HepG2 (cell line): ENCODE results near the gene DNAJC7. TPM values are rescaled to one million over a fixed set of nuclear protein-coding genes. Genes with fewer than 3 reads are reported as not detected.

Experiments used
- AHR ChIP-seq: IDR thresholded peaks from 2 replicates; pipeline ENCODE4 v1.6.1; 2018; ENCODE audit warnings: missing genetic modification reagents, missing compliant biosample characterization
- BCL3 ChIP-seq: sonication (generic); formaldehyde crosslinking; IDR thresholded peaks from 2 replicates; pipeline ENCODE4 v1.5.1; 2020; ENCODE audit warnings: mild to moderate bottlenecking, missing genetic modification reagents, moderate library complexity
- CENPT ChIP-seq: sonication (generic); formaldehyde crosslinking; IDR thresholded peaks from 2 replicates; pipeline ENCODE4 v1.8.0; 2022; ENCODE audit warnings: low read depth, mild to moderate bottlenecking, moderate library complexity, missing genetic modification reagents
- ETV6 ChIP-seq: sonication (generic); formaldehyde crosslinking; conservative IDR thresholded peaks from 2 replicates; pipeline ENCODE4 v1.4.0; 2020; ENCODE audit warnings: missing genetic modification reagents
- GLI4 ChIP-seq: sonication (generic); formaldehyde crosslinking; IDR thresholded peaks from 2 replicates; pipeline ENCODE4 v1.5.1; 2020; ENCODE audit warnings: missing genetic modification reagents, mild to moderate bottlenecking, moderate library complexity, borderline replicate concordance
- KAT7 ChIP-seq: IDR thresholded peaks from 2 replicates; pipeline ENCODE4 v1.6.1; 2018; ENCODE audit warnings: borderline replicate concordance, missing compliant biosample characterization
- KDM4B ChIP-seq: sonication (generic); formaldehyde crosslinking; IDR thresholded peaks from 2 replicates; pipeline ENCODE4 v1.4.0; 2020; ENCODE audit warnings: missing genetic modification reagents
- NONO ChIP-seq, 2 experiments: fragments of 450-650 bp in 1 of 2; sonication (generic) in 1 of 2; formaldehyde crosslinking in 1 of 2; IDR thresholded peaks in 1 of 2; conservative IDR thresholded peaks in 1 of 2; 2 replicates each; pipeline versions ENCODE4 v1.6.1 to v1.8.0; 2017 to 2022; ENCODE audit warnings: mild to moderate bottlenecking in 1 of 2, missing genetic modification reagents in 1 of 2, moderate library complexity in 1 of 2
- RARA ChIP-seq: IDR thresholded peaks from 2 replicates; pipeline ENCODE4 v1.6.1; 2016; ENCODE audit warnings: missing genetic modification reagents, missing compliant biosample characterization
- TEAD3 ChIP-seq: optimal IDR thresholded peaks from 2 replicates; pipeline ENCODE3; 2016; ENCODE audit warnings: borderline replicate concordance
- ZNF280B ChIP-seq: sonication (generic); formaldehyde crosslinking; IDR thresholded peaks from 2 replicates; pipeline ENCODE4 v1.5.0; 2020; ENCODE audit warnings: missing genetic modification reagents, mild to moderate bottlenecking, borderline replicate concordance
- ZNF547 ChIP-seq: sonication (generic); formaldehyde crosslinking; IDR thresholded peaks from 2 replicates; pipeline ENCODE4 v1.5.1; 2020; ENCODE audit warnings: mild to moderate bottlenecking, missing genetic modification reagents
- ZNF567 ChIP-seq: sonication (generic); formaldehyde crosslinking; IDR thresholded peaks from 2 replicates; pipeline ENCODE4 v1.8.1; 2023; ENCODE audit warnings: mild to moderate bottlenecking, missing genetic modification reagents, borderline replicate concordance
- ZNF598 ChIP-seq: sonication (generic); formaldehyde crosslinking; IDR thresholded peaks from 2 replicates; pipeline ENCODE4 v1.5.1; 2020; ENCODE audit warnings: mild to moderate bottlenecking, missing genetic modification reagents, borderline replicate concordance
- ZNF792 ChIP-seq: IDR thresholded peaks from 2 replicates; pipeline ENCODE4 v1.6.1; 2016
- polyA plus RNA-seq, 8 experiments: library from polyadenylated mRNA; depleted of rRNA in 3 of 8; stranded (reverse) in 7 of 8; unstranded in 1 of 8; fragments of >200 nt; fragmentation: Illumina TruSeq in 4 of 8; extraction: Trizol in 4 of 8; gene quantifications; 2 replicates each; pipeline versions ENCODE4 v1.2.1 to v1.2.3, GENCODE V29; 2011 to 2016; ENCODE audit warnings: low read depth in 4 of 8, missing spikeins in 1 of 8, mixed read lengths in 1 of 8; ENCODE audit not compliant: insufficient read depth in 1 of 8
- total RNA-seq, 5 experiments: library from RNA; depleted of rRNA; stranded (reverse); fragments of >200 nt; fragmentation: Illumina TruSeq; extraction: Trizol; gene quantifications; 2 replicates each; pipeline ENCODE4 v1.2.3, GENCODE V29; 2016; ENCODE audit warnings: low read depth in 1 of 5
- TF ChIP-seq, protein P1 (sequence below): IDR thresholded peaks from 2 replicates; pipeline ENCODE4 v1.4.0; 2020; ENCODE audit warnings: mild to moderate bottlenecking, missing genetic modification reagents
- TF ChIP-seq, protein P2 (sequence below): sonication (generic); formaldehyde crosslinking; IDR thresholded peaks from 2 replicates; pipeline ENCODE4 v1.9.0; 2021; ENCODE audit warnings: missing genetic modification reagents, borderline replicate concordance

Gene DNAJC7
- total and polyA plus RNA-seq, 2 of the 13 experiments (the other 11 are each of a cell fraction or from before 2014, with no cell fraction given) = 47.7 to 132 TPM

GRCh38 chr17:42049834-42050392 lies 32.7 kb upstream of the DNAJC7 start (continued):
- TF ChIP-seq ZNF280B (CRISPR knock-in tag) = peak; percentile 13; the same call in 1 of the 2 replicates
- 0 out of 2 replicates have a peak, but pooled peaks have one; percentile 57 for TF ChIP-seq ETV6 (CRISPR knock-in tag)
- TF ChIP-seq, protein P1, sequence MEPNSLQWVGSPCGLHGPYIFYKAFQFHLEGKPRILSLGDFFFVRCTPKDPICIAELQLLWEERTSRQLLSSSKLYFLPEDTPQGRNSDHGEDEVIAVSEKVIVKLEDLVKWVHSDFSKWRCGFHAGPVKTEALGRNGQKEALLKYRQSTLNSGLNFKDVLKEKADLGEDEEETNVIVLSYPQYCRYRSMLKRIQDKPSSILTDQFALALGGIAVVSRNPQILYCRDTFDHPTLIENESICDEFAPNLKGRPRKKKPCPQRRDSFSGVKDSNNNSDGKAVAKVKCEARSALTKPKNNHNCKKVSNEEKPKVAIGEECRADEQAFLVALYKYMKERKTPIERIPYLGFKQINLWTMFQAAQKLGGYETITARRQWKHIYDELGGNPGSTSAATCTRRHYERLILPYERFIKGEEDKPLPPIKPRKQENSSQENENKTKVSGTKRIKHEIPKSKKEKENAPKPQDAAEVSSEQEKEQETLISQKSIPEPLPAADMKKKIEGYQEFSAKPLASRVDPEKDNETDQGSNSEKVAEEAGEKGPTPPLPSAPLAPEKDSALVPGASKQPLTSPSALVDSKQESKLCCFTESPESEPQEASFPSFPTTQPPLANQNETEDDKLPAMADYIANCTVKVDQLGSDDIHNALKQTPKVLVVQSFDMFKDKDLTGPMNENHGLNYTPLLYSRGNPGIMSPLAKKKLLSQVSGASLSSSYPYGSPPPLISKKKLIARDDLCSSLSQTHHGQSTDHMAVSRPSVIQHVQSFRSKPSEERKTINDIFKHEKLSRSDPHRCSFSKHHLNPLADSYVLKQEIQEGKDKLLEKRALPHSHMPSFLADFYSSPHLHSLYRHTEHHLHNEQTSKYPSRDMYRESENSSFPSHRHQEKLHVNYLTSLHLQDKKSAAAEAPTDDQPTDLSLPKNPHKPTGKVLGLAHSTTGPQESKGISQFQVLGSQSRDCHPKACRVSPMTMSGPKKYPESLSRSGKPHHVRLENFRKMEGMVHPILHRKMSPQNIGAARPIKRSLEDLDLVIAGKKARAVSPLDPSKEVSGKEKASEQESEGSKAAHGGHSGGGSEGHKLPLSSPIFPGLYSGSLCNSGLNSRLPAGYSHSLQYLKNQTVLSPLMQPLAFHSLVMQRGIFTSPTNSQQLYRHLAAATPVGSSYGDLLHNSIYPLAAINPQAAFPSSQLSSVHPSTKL (CRISPR knock-in tag) = 0 out of 2 replicates have a peak, but pooled peaks have one; percentile 8
- 0 out of 2 replicates have a peak, but pooled peaks have one; percentile 32 for TF ChIP-seq ZNF567 (CRISPR knock-in tag)
- 0 out of 2 replicates have a peak, but pooled peaks have one; percentile 24 for TF ChIP-seq KDM4B (CRISPR knock-in tag)
- peak; percentile 75; the same call in 1 of the 2 replicates for TF ChIP-seq AHR (CRISPR knock-in tag)
- TF ChIP-seq BCL3 (CRISPR knock-in tag) = 0 out of 2 replicates have a peak, but pooled peaks have one; percentile 57
- TF ChIP-seq NONO (IDR thresholded peaks at IDR 0.05) = no peak
- 0 out of 2 replicates have a peak, but pooled peaks have one; percentile 11 for TF ChIP-seq NONO (CRISPR knock-in tag; conservative IDR thresholded peaks at IDR 0.05)
- TF ChIP-seq GLI4 = peak; percentile 20; the same call in 1 of the 2 replicates
- peak; percentile 37 for TF ChIP-seq TEAD3
- peak; percentile 61; the same call in 1 of the 2 replicates for TF ChIP-seq ZNF792 (CRISPR knock-in tag)
- TF ChIP-seq ZNF598 (CRISPR knock-in tag) = 0 out of 2 replicates have a peak, but pooled peaks have one; percentile 33
- 0 out of 2 replicates have a peak, but pooled peaks have one; percentile 36 for TF ChIP-seq KAT7 (CRISPR knock-in tag)
- TF ChIP-seq CENPT (CRISPR knock-in tag) = no peak
- TF ChIP-seq RARA (CRISPR knock-in tag) = peak; percentile 5; the same call in 1 of the 2 replicates
- TF ChIP-seq ZNF547 (CRISPR knock-in tag) = 0 out of 2 replicates have a peak, but pooled peaks have one; percentile 10
- TF ChIP-seq, protein P2, sequence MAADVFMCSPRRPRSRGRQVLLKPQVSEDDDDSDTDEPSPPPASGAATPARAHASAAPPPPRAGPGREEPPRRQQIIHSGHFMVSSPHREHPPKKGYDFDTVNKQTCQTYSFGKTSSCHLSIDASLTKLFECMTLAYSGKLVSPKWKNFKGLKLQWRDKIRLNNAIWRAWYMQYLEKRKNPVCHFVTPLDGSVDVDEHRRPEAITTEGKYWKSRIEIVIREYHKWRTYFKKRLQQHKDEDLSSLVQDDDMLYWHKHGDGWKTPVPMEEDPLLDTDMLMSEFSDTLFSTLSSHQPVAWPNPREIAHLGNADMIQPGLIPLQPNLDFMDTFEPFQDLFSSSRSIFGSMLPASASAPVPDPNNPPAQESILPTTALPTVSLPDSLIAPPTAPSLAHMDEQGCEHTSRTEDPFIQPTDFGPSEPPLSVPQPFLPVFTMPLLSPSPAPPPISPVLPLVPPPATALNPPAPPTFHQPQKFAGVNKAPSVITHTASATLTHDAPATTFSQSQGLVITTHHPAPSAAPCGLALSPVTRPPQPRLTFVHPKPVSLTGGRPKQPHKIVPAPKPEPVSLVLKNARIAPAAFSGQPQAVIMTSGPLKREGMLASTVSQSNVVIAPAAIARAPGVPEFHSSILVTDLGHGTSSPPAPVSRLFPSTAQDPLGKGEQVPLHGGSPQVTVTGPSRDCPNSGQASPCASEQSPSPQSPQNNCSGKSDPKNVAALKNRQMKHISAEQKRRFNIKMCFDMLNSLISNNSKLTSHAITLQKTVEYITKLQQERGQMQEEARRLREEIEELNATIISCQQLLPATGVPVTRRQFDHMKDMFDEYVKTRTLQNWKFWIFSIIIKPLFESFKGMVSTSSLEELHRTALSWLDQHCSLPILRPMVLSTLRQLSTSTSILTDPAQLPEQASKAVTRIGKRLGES = no peak
